BLaER1 (cell line): ENCODE measurements around the gene NPR2.
A peak's percentile ranks its signal among the peaks of the same experiment; 100 is the strongest.

Source experiments
- H3K27ac ChIP-seq: shearing (Covaris generic); formaldehyde crosslinking; 2 replicates; pipeline ENCODE4 v1.8.1; 2022
- H3K27me3 ChIP-seq: shearing (Covaris generic); formaldehyde crosslinking; 2 replicates; pipeline ENCODE4 v1.8.1; 2022
- H3K36me3 ChIP-seq: shearing (Covaris generic); formaldehyde crosslinking; 2 replicates; pipeline ENCODE4 v1.8.1; 2022
- H3K4me1 ChIP-seq: shearing (Covaris generic); formaldehyde crosslinking; 2 replicates; pipeline ENCODE4 v1.8.1; 2022
- H3K4me2 ChIP-seq: shearing (Covaris generic); formaldehyde crosslinking; 2 replicates; pipeline ENCODE4 v1.8.1; 2022
- H3K4me3 ChIP-seq: shearing (Covaris generic); formaldehyde crosslinking; 2 replicates; pipeline ENCODE4 v1.8.1; 2022
- H3K9ac ChIP-seq: shearing (Covaris generic); formaldehyde crosslinking; 2 replicates; pipeline ENCODE4 v1.8.1; 2022
- H3K9me3 ChIP-seq: shearing (Covaris generic); formaldehyde crosslinking; 2 replicates; pipeline ENCODE4 v1.8.1; 2022
- H4K20me1 ChIP-seq: shearing (Covaris generic); formaldehyde crosslinking; 2 replicates; pipeline ENCODE4 v1.8.1; 2022
- Cebpa-rat ChIP-seq: shearing (Covaris generic); IDR thresholded peaks from 2 replicates; pipeline ENCODE4 v1.8.1; 2022

Gene NPR2

DNA sequence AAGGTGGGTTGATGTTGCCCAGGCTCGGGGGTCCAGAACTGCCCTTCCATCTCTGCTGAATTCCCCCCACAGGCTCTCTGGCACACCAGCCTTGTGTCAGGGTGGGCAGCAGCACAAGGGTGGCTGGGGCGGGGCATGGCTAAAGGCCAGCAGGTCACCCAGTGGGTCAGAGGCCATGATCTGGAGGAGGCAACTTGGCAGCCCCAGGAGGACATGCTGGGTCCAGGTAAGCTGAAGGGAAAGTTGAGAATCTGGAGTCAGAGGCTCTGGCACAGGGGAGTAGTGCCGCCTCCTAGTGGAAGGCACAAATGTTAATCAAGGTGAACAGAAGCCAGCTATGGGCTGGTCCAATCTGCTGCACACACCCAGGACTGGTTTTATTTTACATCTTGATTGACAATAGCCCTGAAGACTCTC, 43.8 kb downstream of the NPR2 start:
- TF ChIP-seq Cebpa-rat, result no peak
- Histone ChIP-seq H3K4me1 (peaks cover 33% of the 10 kb centered on the region), H3K9me3 (no peaks in the 10 kb centered on the region), H3K4me2 (no peak overlapping the region), H3K27ac (no peak overlapping the region), H3K4me3 (no peak overlapping the region), H3K36me3 (peaks cover 12% of the 10 kb centered on the region; the same call in 1 of the 2 replicates), H3K27me3 (no peaks in the 10 kb centered on the region), H4K20me1 (no peaks in the 10 kb centered on the region), H3K9ac (no peak overlapping the region)

DNA sequence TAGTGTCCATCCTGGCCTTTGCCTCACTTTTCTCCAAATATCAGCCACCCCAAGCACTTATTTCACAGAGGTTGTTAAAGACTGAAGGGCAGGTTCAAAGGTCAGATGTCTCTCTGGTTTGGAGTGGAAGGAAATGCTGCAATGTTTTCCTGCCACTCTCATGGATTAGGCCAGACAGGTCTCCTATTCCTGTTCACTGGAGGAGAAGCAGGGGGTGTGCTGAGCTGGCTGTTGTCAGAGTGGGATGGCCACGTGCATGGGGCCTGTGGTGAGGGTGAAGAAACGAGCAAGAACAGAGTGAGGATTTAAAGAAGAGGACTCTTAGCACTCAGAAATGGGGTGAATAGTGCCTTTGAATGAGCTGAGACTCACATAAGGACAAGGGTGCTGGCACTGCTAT, 44.4 kb downstream of the NPR2 start:
- Histone ChIP-seq H3K27me3 (no peaks in the 10 kb centered on the region), H3K4me3 (no peak overlapping the region), H3K9me3 (no peaks in the 10 kb centered on the region), H4K20me1 (no peaks in the 10 kb centered on the region), H3K27ac (no peak overlapping the region), H3K4me2 (no peak overlapping the region), H3K9ac (no peak overlapping the region), H3K36me3 (peaks cover 12% of the 10 kb centered on the region; the same call in 1 of the 2 replicates), H3K4me1 (peaks cover 37% of the 10 kb centered on the region)
- no peak for TF ChIP-seq Cebpa-rat

- peaks cover 12% of the 10 kb centered on the region; the same call in 1 of the 2 replicates for H3K36me3 ChIP-seq
- no peaks in the 10 kb centered on the region for H3K9me3 ChIP-seq
- H3K9ac ChIP-seq, result no peak overlapping the region
- no peak overlapping the region for H3K27ac ChIP-seq
- no peak overlapping the region for H3K4me2 ChIP-seq
- H3K27me3 ChIP-seq, result no peaks in the 10 kb centered on the region
- TF ChIP-seq Cebpa-rat, result no peak
- H3K4me3 ChIP-seq, result no peak overlapping the region
- no peaks in the 10 kb centered on the region; the same call in 1 of the 2 replicates for H4K20me1 ChIP-seq
- peaks cover 45% of the 10 kb centered on the region for H3K4me1 ChIP-seq
Measured at GRCh38 chr9:35836595-35836994, 45.2 kb downstream of the NPR2 start.

GRCh38 chr9:35839926-35840325, 48.5 kb downstream of the NPR2 start:
- Histone ChIP-seq H3K27me3 (no peaks in the 10 kb centered on the region), H3K4me1 (peaks cover 52% of the 10 kb centered on the region), H3K36me3 (peaks cover 12% of the 10 kb centered on the region; the same call in 1 of the 2 replicates), H3K9ac (no peak overlapping the region), H4K20me1 (peaks cover 7% of the 10 kb centered on the region; the same call in 1 of the 2 replicates), H3K4me3 (no peak overlapping the region), H3K4me2 (peak overlapping the region; percentile 79; the same call in 1 of the 2 replicates), H3K9me3 (no peaks in the 10 kb centered on the region), H3K27ac (no peak overlapping the region)
- TF ChIP-seq Cebpa-rat, result no peak

DNA sequence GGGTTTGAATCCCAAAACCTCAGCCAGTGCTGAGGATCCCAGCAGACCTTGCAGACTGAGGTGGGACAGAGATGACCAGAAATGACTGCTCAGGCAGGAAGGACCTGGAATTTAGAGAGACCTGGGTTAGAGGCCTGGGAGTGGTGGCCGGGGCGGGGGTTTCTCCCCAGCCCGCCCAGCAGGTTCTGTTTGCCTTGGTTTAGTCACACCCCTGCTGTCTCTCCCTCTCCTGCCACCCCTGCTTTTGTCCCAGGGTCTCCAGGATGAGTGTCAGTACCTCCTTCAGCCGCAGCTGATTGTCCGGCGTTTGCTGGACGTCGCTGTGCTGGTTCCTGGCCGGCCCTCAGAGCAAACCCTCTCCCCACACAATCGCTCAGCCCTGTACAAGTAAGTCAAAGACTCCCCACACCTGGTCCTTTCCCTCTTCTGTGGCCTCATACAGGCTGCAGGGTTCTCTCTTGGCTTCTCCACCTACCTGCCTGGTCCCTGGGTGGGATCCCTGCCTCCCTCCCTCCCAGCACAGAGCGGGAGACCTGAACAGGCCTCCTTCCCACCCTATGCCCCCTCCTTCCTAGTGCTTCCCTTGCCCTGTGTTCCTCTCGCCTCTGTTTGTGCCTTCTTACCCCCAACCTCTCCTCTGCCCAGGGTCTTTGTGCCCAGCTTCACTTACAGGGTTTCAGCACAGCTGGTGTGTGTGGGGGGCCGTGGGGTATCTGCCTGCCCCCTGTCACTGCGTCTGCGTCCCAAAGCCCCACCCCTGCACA, 49.7 kb downstream of the NPR2 start:
- peaks cover under 1% of the 10 kb centered on the region; the same call in 1 of the 2 replicates for H3K36me3 ChIP-seq
- H3K27ac ChIP-seq, result peak overlapping the region; percentile 50
- H3K27me3 ChIP-seq, result no peaks in the 10 kb centered on the region
- H4K20me1 ChIP-seq, result peaks cover 13% of the 10 kb centered on the region
- no peak overlapping the region for H3K4me3 ChIP-seq
- H3K9me3 ChIP-seq, result no peaks in the 10 kb centered on the region
- peak overlapping the region; percentile 79 for H3K4me2 ChIP-seq
- TF ChIP-seq Cebpa-rat, result no peak
- H3K9ac ChIP-seq, result peak overlapping the region; percentile 49; the same call in 1 of the 2 replicates
- H3K4me1 ChIP-seq, result peaks cover 62% of the 10 kb centered on the region

DNA sequence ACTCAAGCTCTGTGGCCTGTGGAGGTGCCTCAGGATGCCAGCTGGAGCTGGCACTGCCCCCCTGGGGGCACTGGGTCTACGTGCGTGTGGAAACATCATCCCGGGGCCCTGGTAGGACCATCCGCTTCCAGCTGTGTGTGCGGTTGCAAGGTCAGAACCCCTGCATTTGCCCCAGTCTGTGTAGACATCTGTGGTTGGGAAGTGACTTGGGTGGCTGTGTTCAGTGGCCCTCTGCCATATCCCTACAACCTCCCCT, 50.2 kb downstream of the NPR2 start:
- Histone ChIP-seq H3K9ac (peak overlapping the region; percentile 49; the same call in 1 of the 2 replicates), H3K36me3 (no peaks in the 10 kb centered on the region; the same call in 1 of the 2 replicates), H3K27ac (peak overlapping the region; percentile 50; the same call in 1 of the 2 replicates), H3K4me2 (peak overlapping the region; percentile 79), H3K27me3 (no peaks in the 10 kb centered on the region), H3K4me1 (peaks cover 67% of the 10 kb centered on the region), H3K9me3 (no peaks in the 10 kb centered on the region), H3K4me3 (no peak overlapping the region), H4K20me1 (peaks cover 13% of the 10 kb centered on the region)
- no peak for TF ChIP-seq Cebpa-rat

- Histone ChIP-seq H3K27me3 (no peaks in the 10 kb centered on the region), H3K9ac (no peak overlapping the region), H3K4me3 (no peak overlapping the region), H3K4me1 (peaks cover 73% of the 10 kb centered on the region), H3K36me3 (peaks cover 2% of the 10 kb centered on the region; the same call in 1 of the 2 replicates), H3K9me3 (no peaks in the 10 kb centered on the region), H4K20me1 (peaks cover 13% of the 10 kb centered on the region), H3K27ac (no peak overlapping the region; the same call in 1 of the 2 replicates), H3K4me2 (peak overlapping the region; percentile 79)
- TF ChIP-seq Cebpa-rat, result no peak
Measured at GRCh38 chr9:35842020-35842745, 50.8 kb downstream of the NPR2 start.

GRCh38 chr9:35842795-35843194, 51.4 kb downstream of the NPR2 start:
- H3K9me3 ChIP-seq, result no peaks in the 10 kb centered on the region
- H3K27ac ChIP-seq, result no peak overlapping the region
- peaks cover 5% of the 10 kb centered on the region; the same call in 1 of the 2 replicates for H3K36me3 ChIP-seq
- no peak overlapping the region for H3K4me3 ChIP-seq
- H3K4me2 ChIP-seq, result peak overlapping the region; percentile 79
- H3K4me1 ChIP-seq, result peaks cover 79% of the 10 kb centered on the region
- no peaks in the 10 kb centered on the region for H3K27me3 ChIP-seq
- peaks cover 13% of the 10 kb centered on the region for H4K20me1 ChIP-seq
- TF ChIP-seq Cebpa-rat, result no peak
- H3K9ac ChIP-seq, result no peak overlapping the region

GRCh38 chr9:35844628-35845270, 53.4 kb downstream of the NPR2 start:
- Histone ChIP-seq H4K20me1 (peaks cover 13% of the 10 kb centered on the region), H3K4me1 (peaks cover 91% of the 10 kb centered on the region), H3K9ac (no peak overlapping the region), H3K4me2 (peak overlapping the region; percentile 71), H3K27me3 (no peaks in the 10 kb centered on the region), H3K9me3 (no peaks in the 10 kb centered on the region), H3K36me3 (peaks cover 5% of the 10 kb centered on the region; the same call in 1 of the 2 replicates), H3K27ac (no peak overlapping the region), H3K4me3 (no peak overlapping the region)
- TF ChIP-seq Cebpa-rat, result no peak
